ENCODE results near the gene SNX19.
"Not testable (repeated sequence)": the region's sequence is repeated elsewhere in the genome, so short reads cannot be mapped to it uniquely, and the experiment has no call there.

The SNX19 gene

DNA sequence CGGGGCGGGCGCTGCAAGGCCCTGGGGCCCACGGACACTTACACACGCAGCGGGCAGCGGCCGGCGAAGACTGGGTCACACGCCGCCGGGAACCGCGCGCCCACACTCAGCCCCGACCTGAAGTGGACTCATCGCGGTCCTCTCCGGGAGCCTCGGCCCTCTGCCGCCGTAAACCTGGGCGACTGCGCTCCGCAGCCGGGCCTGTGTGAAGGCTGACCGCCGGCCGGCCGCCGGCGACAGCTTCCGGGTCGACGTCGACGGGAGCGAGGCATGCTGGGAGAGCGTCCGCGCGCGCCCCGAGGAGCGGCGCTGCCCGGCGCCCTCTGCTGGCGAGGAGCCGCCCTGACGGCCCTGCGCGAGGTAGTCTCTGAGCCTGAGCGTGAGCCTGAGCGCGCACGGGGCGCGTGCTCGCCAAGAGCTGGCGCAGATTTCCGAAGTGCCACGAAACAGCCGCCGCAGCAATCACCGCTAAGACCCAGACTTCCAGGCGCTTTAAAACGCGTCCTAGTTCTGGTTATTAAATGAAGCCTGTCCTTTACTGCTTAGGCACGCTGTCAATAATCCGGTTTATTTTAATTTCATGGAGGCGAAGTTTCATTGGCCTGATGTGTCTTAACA lies at the start of gene SNX19:
Gene SNX19 (minus strand): TSS at position 242 of the 618 bp plus-strand sequence. CDS start 540 bp downstream, outside the sequence.
- DNase-seq (ENCODE audit: extremely low read depth in 1 of 2, low read depth in 1 of 2), result peak; percentile 53 to 87

DNA sequence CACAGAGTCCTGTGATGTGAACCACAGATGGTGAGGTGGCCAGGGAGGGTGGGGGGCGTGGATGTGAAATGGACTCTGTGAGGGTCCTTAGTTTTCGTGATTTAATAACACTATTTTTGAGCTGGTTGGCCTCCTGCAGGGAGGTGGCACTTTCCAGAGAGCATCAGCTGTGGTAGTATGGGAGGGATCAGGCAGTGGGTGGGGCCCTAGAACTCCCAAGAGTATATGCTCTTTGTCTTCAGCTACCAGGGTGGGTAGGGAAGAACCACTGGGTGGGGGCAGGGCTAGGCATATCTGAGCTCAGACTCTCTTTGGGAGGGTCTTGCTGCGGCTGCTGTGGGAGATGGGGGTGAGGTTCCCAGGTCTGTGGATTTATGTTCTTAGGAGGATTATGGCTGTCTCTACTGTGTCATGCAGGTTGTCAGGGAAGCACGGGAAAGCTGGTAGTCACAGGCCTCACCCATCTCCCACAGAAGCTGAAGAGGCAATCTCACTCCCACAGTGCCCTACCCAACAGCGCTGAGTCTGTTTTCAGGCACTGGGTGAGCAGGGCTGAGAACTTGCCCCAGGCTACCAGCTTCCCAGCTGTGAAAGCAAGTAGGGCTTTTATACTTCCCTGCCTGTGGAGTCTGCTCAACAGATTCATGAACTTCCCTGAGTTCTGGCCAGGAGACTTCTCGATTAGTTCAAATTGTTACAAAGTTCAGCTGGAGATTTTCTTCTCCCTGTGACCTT lies 47.9 kb upstream of the SNX19 start:
- no peak for DNase-seq (ENCODE audit: extremely low read depth in 1 of 2, low read depth in 1 of 2)

DNA sequence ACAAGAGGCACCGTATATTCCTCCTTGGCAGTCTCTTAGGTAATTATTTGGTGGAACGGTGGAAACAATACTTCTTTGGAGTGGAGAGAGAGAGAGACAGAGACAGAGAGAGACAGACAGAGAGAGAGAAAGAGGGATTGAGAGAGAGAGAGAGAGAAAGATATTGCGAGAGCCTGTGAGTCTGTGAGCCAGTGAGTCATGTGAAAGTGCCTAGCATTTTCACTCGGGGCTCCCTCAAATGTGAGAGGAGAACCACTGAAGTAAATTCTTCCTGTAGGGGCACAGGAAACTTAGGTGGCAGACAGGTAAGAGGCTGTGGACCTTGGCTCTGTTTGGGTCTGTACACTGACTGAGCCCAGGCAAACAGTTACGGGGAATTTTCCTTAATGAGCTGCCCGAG lies 31.6 kb upstream of the SNX19 start:
- no peak for DNase-seq (ENCODE audit: extremely low read depth in 1 of 2, low read depth in 1 of 2)

- no peak for DNase-seq (ENCODE audit: extremely low read depth in 1 of 2, low read depth in 1 of 2)
Measured at GRCh38 chr11:130947481-130947880, 31.2 kb upstream of the SNX19 start.

- DNase-seq (ENCODE audit: extremely low read depth in 1 of 2, low read depth in 1 of 2), result no peak
Measured at GRCh38 chr11:130947058-130947457, 30.8 kb upstream of the SNX19 start.

DNA sequence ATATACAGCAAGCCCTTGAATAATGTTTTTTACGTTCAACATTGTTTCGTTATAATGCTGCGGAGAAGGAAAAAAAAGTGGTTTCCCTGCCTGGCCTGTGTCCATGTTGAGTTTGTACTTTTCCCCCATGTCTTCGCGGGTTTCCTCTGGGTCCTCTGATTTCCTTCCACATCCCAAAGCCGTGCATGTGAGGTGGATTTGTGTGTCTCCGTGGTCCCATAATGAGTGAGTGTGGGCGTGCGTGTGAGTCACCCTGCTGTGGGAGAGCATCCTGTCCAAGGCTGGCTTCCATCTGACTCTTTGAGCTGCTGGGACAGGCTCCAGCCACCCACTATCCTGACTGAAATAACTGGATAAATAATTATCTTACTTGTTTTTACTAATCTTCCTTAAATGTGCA lies 29.6 kb upstream of the SNX19 start:
- DNase-seq (ENCODE audit: extremely low read depth in 1 of 2, low read depth in 1 of 2), result no peak

- no peak for DNase-seq (ENCODE audit: extremely low read depth in 1 of 2, low read depth in 1 of 2)
Measured at GRCh38 chr11:130940706-130941105, 24.4 kb upstream of the SNX19 start.

DNA sequence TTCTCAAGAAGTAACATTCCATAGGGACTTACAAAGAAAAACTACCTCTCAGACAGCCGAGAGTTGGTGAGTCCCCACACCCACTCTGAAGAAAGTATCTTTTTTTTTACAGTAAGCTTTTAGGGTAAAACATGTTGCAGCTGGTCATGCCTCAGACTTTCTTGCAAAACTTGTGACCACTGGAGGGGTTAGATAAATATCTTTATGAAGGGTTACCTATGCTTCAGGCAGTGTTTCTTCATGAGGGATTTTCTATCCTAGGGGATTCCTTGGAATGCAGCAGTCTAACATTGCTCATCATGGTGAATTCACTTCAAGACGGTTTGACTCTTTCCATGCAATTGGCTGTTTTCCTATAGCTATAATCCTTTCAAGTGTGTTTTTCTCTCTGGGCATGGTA lies 20.8 kb upstream of the SNX19 start:
- no peak for DNase-seq (ENCODE audit: extremely low read depth in 1 of 2, low read depth in 1 of 2)

- no peak for DNase-seq (ENCODE audit: extremely low read depth in 1 of 2, low read depth in 1 of 2)
Measured at GRCh38 chr11:130932086-130932712, 15.9 kb upstream of the SNX19 start.

- DNase-seq (ENCODE audit: extremely low read depth in 1 of 2, low read depth in 1 of 2), result no peak
Measured at GRCh38 chr11:130924750-130925149, 8.5 kb upstream of the SNX19 start.

- DNase-seq (ENCODE audit: extremely low read depth in 1 of 2, low read depth in 1 of 2), result not testable (repeated sequence)
Measured at GRCh38 chr11:130920612-130921011, 4.3 kb upstream of the SNX19 start.

GRCh38 chr11:130918081-130918480 lies 1.8 kb upstream of the SNX19 start:
- no peak for DNase-seq (ENCODE audit: extremely low read depth in 1 of 2, low read depth in 1 of 2)

- no peak for DNase-seq (ENCODE audit: extremely low read depth in 1 of 2, low read depth in 1 of 2)
Measured at GRCh38 chr11:130916910-130917309, 631 bp upstream of the SNX19 start.

DNA sequence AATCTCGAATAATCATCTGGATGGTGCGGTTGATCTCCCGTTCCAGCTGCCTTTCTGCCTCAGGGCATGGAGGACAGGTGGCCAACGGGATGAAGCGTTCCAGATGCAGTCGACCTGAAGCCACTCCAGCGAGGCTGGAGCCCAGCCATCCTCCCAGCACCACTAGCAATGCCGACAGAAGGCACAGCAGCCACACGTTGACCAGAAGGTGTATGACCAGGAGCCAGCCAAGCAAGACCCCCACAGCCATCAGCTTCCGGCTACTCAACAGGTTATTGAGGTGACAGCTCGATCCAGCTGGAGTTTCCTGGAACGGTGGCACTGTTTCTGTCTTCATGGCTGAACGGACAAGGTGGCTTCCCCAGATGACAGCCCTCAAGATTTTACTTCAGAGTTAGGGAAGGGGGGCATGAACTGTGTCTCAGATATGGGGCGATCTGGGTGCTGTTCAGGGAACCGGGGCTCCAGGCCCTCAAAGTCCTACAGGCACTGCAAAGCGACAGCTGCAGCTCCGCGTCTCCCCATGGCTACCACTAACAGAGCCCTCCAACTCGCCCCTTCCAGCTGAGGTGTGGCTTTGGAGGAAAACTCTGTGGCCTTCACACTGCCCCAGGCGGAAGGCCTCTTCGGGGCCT lies 559 bp downstream of the SNX19 start:
- no peak for DNase-seq (ENCODE audit: extremely low read depth in 1 of 2, low read depth in 1 of 2)

- DNase-seq (ENCODE audit: extremely low read depth in 1 of 2, low read depth in 1 of 2), result no peak
Measured at GRCh38 chr11:130913268-130913667, 3.0 kb downstream of the SNX19 start.

GRCh38 chr11:130912552-130912951 lies 3.7 kb downstream of the SNX19 start:
- DNase-seq (ENCODE audit: extremely low read depth in 1 of 2, low read depth in 1 of 2), result no peak

DNA sequence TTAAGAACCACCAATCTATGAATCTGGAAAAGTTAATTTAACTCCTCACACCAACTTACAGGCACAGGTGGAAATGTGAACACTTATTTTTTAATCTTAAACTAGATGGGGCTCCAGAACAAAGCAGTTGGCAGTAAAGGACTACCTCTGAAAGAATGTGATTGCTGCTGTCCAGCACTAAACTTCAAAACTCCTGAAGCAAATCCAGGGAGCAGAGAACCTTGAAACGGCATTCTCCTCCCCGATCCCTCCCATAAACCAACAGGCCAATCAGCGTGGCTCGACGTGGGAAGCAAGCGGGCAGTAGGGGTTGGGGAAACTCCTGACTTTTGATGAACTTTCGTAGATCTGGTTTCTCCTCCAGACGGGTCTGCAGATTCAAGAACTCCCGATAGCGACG lies 5.0 kb downstream of the SNX19 start:
- no peak for DNase-seq (ENCODE audit: extremely low read depth in 1 of 2, low read depth in 1 of 2)

GRCh38 chr11:130909650-130910049 lies 6.6 kb downstream of the SNX19 start:
- no peak for DNase-seq (ENCODE audit: extremely low read depth in 1 of 2, low read depth in 1 of 2)

DNA sequence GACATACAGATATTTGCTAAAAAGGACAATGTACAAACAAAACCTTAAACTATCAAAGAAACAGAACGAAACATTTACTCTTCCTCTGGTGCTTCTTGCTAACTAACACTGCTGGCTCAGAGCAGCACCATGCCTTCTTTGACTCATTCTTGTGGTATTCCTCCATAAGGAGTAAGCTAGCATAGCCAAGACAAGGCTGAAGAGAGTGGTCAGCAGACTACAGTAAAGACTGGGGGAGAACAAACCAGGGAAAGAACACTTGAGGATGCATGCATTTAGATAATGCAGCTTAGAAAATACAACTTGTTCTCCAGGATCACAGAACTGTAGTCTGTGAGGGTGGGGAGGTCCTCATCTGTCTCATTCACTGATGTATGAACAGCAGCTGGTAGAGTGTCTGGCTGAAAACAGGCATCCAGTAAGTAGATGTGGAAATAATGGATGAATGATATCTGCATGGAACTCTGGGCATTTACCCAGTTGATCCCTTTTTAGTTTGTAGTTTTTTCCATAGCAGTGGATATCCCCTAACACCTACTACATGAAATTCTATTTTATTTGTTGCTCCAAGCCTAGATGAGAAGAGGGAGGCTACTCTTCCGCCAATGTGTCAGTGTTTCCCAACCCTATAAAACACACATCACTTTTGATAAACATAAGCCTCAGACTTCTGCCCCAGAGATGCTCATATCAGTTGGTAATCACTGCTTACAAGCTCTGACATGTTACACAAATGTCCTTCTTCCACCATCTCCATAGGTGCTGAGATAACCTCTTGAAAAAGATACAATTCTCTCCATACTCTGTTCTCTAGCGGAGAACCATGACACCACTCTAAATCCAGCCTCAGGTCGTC lies 7.3 kb downstream of the SNX19 start:
- no peak for DNase-seq (ENCODE audit: extremely low read depth in 1 of 2, low read depth in 1 of 2)

GRCh38 chr11:130908061-130908460 lies 8.2 kb downstream of the SNX19 start:
- no peak for DNase-seq (ENCODE audit: extremely low read depth in 1 of 2, low read depth in 1 of 2)

DNA sequence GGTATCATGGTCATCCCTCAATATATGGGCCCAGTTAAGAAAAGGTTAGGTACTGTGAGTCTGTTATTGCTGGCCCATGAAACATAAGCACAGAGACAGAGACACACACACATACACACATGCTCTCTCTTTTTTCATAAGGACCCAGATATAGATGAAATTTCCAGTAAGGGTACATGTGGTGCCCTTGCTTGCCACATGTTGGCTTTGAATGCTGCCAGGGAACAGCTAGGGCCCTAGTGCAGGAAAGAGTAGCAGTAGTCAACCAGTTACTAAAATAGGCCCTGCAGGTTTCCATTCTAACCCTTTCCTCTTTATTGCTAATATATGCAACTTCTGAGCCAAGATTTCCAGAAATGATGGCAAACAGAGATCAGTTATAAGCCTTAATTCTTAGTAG lies 9.1 kb downstream of the SNX19 start:
- DNase-seq (ENCODE audit: extremely low read depth in 1 of 2, low read depth in 1 of 2), result no peak
